ENCODE measurements around the gene SEMA4D. TPM values are rescaled to one million over a fixed set of nuclear protein-coding genes. Genes with fewer than 3 reads are reported as not detected.

The SEMA4D gene
- total and polyA plus RNA-seq, 9 of the 15 experiments (the other 6 are each of a cell fraction or from before 2014, with no cell fraction given): 0.38 to 5.1 (median 1.8) TPM

DNA sequence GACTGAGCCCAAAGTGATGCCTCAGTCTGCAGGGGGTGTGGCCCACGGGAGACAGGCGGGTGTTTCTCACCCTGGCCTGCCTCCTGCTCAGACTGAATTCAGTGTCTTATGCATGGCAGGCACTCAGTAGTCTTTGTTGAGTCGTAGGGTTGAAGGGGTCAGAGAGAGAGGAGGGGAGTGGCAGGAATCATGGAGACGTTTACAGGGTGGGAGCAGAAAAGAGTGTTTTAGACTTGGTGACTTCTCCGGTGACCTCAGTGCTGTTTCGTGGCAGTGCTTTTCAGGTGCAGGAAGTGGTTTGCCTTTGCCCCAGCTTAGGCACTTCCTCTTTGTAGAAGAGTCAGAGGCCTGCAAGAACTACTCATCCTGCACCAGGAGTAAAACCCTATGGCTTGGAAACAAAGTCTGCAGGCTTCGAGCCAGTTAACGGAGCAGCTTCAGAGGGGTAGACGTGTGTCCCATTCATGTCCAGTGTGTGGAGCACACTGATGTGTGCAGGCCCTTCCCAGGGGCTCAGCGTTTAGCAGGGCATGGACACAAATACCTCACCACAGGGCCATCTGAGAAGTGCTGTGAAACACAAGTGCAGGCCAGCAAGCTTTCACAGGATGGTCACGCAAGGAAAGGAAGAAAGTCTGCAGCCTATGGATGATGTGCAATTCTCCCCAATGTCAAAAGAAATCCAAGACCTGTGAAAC, 24.5 kb upstream of the SEMA4D start:
- H3K27ac ChIP-seq (ENCODE audit: extremely low read depth, low read depth, low read length): no peak overlapping the region
- TF ChIP-seq ZNF212 (CRISPR knock-in tag; IDR thresholded peaks at IDR 0.05) (no peak), SPI1 (IDR thresholded peaks at IDR 0.05; ENCODE audit: borderline replicate concordance, low read depth, low read length) (peak; percentile 85)
- 9% methylated on average over 7 of the region's 11 CpGs for WGBS (ENCODE audit: insufficient coverage, low coverage, missing lambda C conversion rate)
- H3K9ac ChIP-seq (ENCODE audit: insufficient read depth in 1 of 2, low read depth in 2 of 2, low read length in 2 of 2): no peak overlapping the region
- POLR2A ChIA-PET: no interaction called here
- no peaks in the 10 kb centered on the region for H3K9me3 ChIP-seq (replicated peaks; ENCODE audit: control insufficient read depth, insufficient read depth, low read depth, low read length)
- in situ Hi-C loops (cut with MboI): no loop called here
- CTCF ChIA-PET (ENCODE audit: low intra/inter-chr PET ratio): no interaction called here
- no peak overlapping the region for H2AFZ ChIP-seq (ENCODE audit: low read depth, low read length)
- no peaks in the 10 kb centered on the region for H3K79me2 ChIP-seq (ENCODE audit: control insufficient read depth, insufficient read depth, low read length)
- H3K9me1 ChIP-seq (ENCODE audit: control insufficient read depth, insufficient read depth, low read length): no peaks in the 10 kb centered on the region
- DNase-seq (ENCODE audit: extremely low read depth in 1 of 4, low spot score in 3 of 4): no peak
- BruUV-seq (replicated peaks): no TSS peak
- peaks cover 0 to 3% of the 10 kb centered on the region in 2 experiments; a peak in 2 of 5 replicates for H3K4me1 ChIP-seq (replicated peaks in 1 of 2; ENCODE audit: control insufficient read depth in 2 of 2, insufficient read depth in 2 of 2, low read length in 2 of 2)
- no peak overlapping the region for H3K4me2 ChIP-seq (ENCODE audit: insufficient read depth, low read length)
- H4K20me1 ChIP-seq (replicated peaks; ENCODE audit: control insufficient read depth, insufficient read depth, low read length): no peaks in the 10 kb centered on the region
- H3K27me3 ChIP-seq (ENCODE audit: control insufficient read depth in 2 of 2, insufficient read depth in 2 of 2, low read length in 2 of 2): peaks cover 0 to 7% of the 10 kb centered on the region in 2 experiments; a peak in 1 of 5 replicates
- H3K36me3 ChIP-seq (ENCODE audit: control insufficient read depth, insufficient read depth, low read length): no peaks in the 10 kb centered on the region
- no peak for ATAC-seq
- intact Hi-C loops (cut with micrococcal nuclease): no loop called here
- no peak overlapping the region for H3K4me3 ChIP-seq
- FAIRE-seq: no peak

- H3K9ac ChIP-seq (ENCODE audit: insufficient read depth in 1 of 2, low read depth in 2 of 2, low read length in 2 of 2): no peak overlapping the region
- no peaks in the 10 kb centered on the region for H3K27me3 ChIP-seq (ENCODE audit: control insufficient read depth in 2 of 2, insufficient read depth in 2 of 2, low read length in 2 of 2)
- 0% methylated on average over 3 of the region's 3 CpGs for whole genome bisulfite sequencing (ENCODE audit: insufficient coverage, low coverage, missing lambda C conversion rate)
- no peaks in the 10 kb centered on the region for H3K9me3 ChIP-seq (replicated peaks; ENCODE audit: control insufficient read depth, insufficient read depth, low read depth, low read length)
- in situ Hi-C loops (cut with MboI) (no loop called here), intact Hi-C loops (cut with micrococcal nuclease) (no loop called here)
- no peaks in the 10 kb centered on the region for H3K4me1 ChIP-seq (replicated peaks in 1 of 2; ENCODE audit: control insufficient read depth in 2 of 2, insufficient read depth in 2 of 2, low read length in 2 of 2)
- DNase-seq (ENCODE audit: extremely low read depth in 1 of 4, low spot score in 3 of 4) (no peak), FAIRE-seq (no peak), ATAC-seq (no peak)
- no peak overlapping the region for H2AFZ ChIP-seq (ENCODE audit: low read depth, low read length)
- H3K9me1 ChIP-seq (ENCODE audit: control insufficient read depth, insufficient read depth, low read length): no peaks in the 10 kb centered on the region
- no peak overlapping the region for H3K27ac ChIP-seq (ENCODE audit: extremely low read depth, low read depth, low read length)
- no peak overlapping the region for H3K4me2 ChIP-seq (ENCODE audit: insufficient read depth, low read length)
- H3K36me3 ChIP-seq (ENCODE audit: control insufficient read depth, insufficient read depth, low read length): no peaks in the 10 kb centered on the region
- BruUV-seq (replicated peaks): no TSS peak
- no peaks in the 10 kb centered on the region for H3K79me2 ChIP-seq (ENCODE audit: control insufficient read depth, insufficient read depth, low read length)
- CTCF ChIA-PET (ENCODE audit: low intra/inter-chr PET ratio): no interaction called here
- POLR2A ChIA-PET: no interaction called here
- no peak overlapping the region for H3K4me3 ChIP-seq
- H4K20me1 ChIP-seq (replicated peaks; ENCODE audit: control insufficient read depth, insufficient read depth, low read length): no peaks in the 10 kb centered on the region
- TF ChIP-seq PRMT5 (CRISPR knock-in tag; IDR thresholded peaks at IDR 0.05): no peak
- TF ChIP-seq SAFB (IDR thresholded peaks at IDR 0.05; ENCODE audit: borderline replicate concordance, low read depth, low read length): no peak
- no peak for TF ChIP-seq ZNF75A (CRISPR knock-in tag; IDR thresholded peaks at IDR 0.05)
Observed at GRCh38 chr9:89519366-89519805, 21.5 kb upstream of the SEMA4D start.

Measured in K562 (cell line).